Transverse colon (tissue), 4 donors: Measurements from ENCODE around the gene RNF187. TPM values are rescaled to one million over a fixed set of nuclear protein-coding genes. Genes with fewer than 3 reads are reported as not detected.

Experiments used
- DNase-seq: peaks from one replicate; pipeline ENCODE4 v3.0.0-alpha.2; 2019
- H3K27ac ChIP-seq, 4 donors: fragments of 200-600 bp; sonication (generic); 2 replicates each; pipeline ENCODE4 v1.5.1; 2016 to 2018; ENCODE audit warnings: inconsistent platforms in 4 of 4
- H3K27me3 ChIP-seq: fragments of 200-600 bp; sonication (generic); 2 replicates; pipeline ENCODE4 v1.5.1; 2017; ENCODE audit warnings: inconsistent platforms
- H3K36me3 ChIP-seq, 4 donors: fragments of 200-600 bp; sonication (generic); 2 replicates each; pipeline ENCODE4 v1.5.1; 2017 to 2019; ENCODE audit warnings: inconsistent platforms in 4 of 4
- H3K4me1 ChIP-seq, 4 donors: fragments of 200-600 bp; sonication (generic); 2 replicates each; pipeline ENCODE4 v1.5.1; 2017 to 2020; ENCODE audit warnings: inconsistent platforms in 4 of 4
- H3K4me3 ChIP-seq, 4 donors: fragments of 200-600 bp; sonication (generic); 1 replicate in 1 of 4; 2 replicates in 3 of 4; pipeline versions ENCODE4 v1.5.1 to v1.6.1; 2017 to 2019; ENCODE audit warnings: inconsistent platforms in 4 of 4
- H3K9me3 ChIP-seq, 2 donors: fragments of 200-600 bp; sonication (generic); 2 replicates each; pipeline ENCODE4 v1.5.1; 2017 to 2019; ENCODE audit warnings: inconsistent platforms in 2 of 2
- CTCF ChIP-seq, 5 experiments: fragments of 200-600 bp in 3 of 5; fragments of 450-650 bp in 2 of 5; sonication (generic) in 3 of 5; IDR thresholded peaks; 1 replicate in 2 of 5; 2 replicates in 3 of 5; pipeline ENCODE4 v1.5.1; 2016 to 2017; ENCODE audit warnings: antibody characterized with exemption in 5 of 5, inconsistent platforms in 3 of 5, mild to moderate bottlenecking in 2 of 5, moderate library complexity in 1 of 5
- EP300 ChIP-seq: sonication (generic); formaldehyde crosslinking; IDR thresholded peaks from one replicate; pipeline ENCODE4 v1.6.1; 2017; ENCODE audit warnings: antibody characterized with exemption, low read depth
- POLR2A ChIP-seq: fragments of 450-650 bp; IDR thresholded peaks from one replicate; pipeline ENCODE4 v1.6.1; 2016; ENCODE audit warnings: antibody characterized with exemption, mild to moderate bottlenecking, moderate library complexity
- POLR2AphosphoS5 ChIP-seq, 3 donors: sonication (generic); formaldehyde crosslinking; IDR thresholded peaks; one replicate each; pipeline ENCODE4 v1.6.1; 2016; ENCODE audit warnings: antibody characterized with exemption in 3 of 3
- WGBS, 2 donors: methylation state at CpG; one replicate each; pipeline ENCODE4 v1.1.5; 2018; ENCODE audit warnings: low coverage in 1 of 2; 5-methylcytosine and 5-hydroxymethylcytosine counted together
- in situ Hi-C, 4 donors: fragments of 200-750 bp; cut with MboI; loops; one replicate each; pipeline versions ENCODE4 v1.15.0 to v1.15.1; 2017; ENCODE audit warnings: low sequenced_read_pairs in 3 of 4, low pct_ligation_motif_present in 1 of 4, low pct_unique_long_range_greater_than_20kb in 1 of 4
- intact Hi-C: fragments of 100-400 bp; cut with DNase I; formaldehyde crosslinking; loops from one replicate; pipeline ENCODE4 v1.15.1; 2023; ENCODE audit warnings: low total_unique reads
- total RNA-seq, 4 donors: library from RNA; depleted of rRNA; stranded (reverse); fragments of >200 nt; gene quantifications; one replicate each; pipeline ENCODE4 v1.1.0, GENCODE V29; 2016

RNF187 gene
- total RNA-seq, 4 donors from 2014 or later: 13.8 to 110 (median 27.1) TPM

- TF ChIP-seq EP300 (no peak), POLR2A (no peak), CTCF (IDR thresholded peaks at IDR 0.05) (no peak)
- Histone ChIP-seq H3K4me3 (no peak overlapping the region), H3K27ac (no peak overlapping the region), H3K4me1 (no peaks in the 10 kb centered on the region), H3K36me3 (no peaks in the 10 kb centered on the region), H3K9me3 (no peaks in the 10 kb centered on the region), H3K27me3 (peaks cover 18% of the 10 kb centered on the region)
- WGBS, 2 donors: 73% methylated on average over 4 of the region's 4 CpGs; no CpG with 5 or more reads in 1 of the 2 donors
- in situ Hi-C loops: no loop called here
- intact Hi-C loops: no loop called here
- no peak for DNase-seq
Measured at GRCh38 chr1:228541725-228542124, 54.5 kb downstream of the RNF187 start.

GRCh38 chr1:228542376-228542775 lies 55.2 kb downstream of the RNF187 start:
- no peaks in the 10 kb centered on the region for H3K9me3 ChIP-seq
- 77 to 80% methylated on average over 1 to 2 of the region's 2 CpGs for WGBS, 2 donors
- no peak overlapping the region for H3K4me3 ChIP-seq
- no peaks in the 10 kb centered on the region for H3K4me1 ChIP-seq
- DNase-seq: no peak
- no peaks in the 10 kb centered on the region for H3K36me3 ChIP-seq
- in situ Hi-C loops: no loop called here
- TF ChIP-seq CTCF (IDR thresholded peaks at IDR 0.05) (no peak), POLR2A (no peak), EP300 (no peak), POLR2AphosphoS5 (IDR thresholded peaks at IDR 0.05) (no peak)
- H3K27ac ChIP-seq: no peak overlapping the region
- intact Hi-C loops: no loop called here
- H3K27me3 ChIP-seq: peaks cover 18% of the 10 kb centered on the region

- Histone ChIP-seq H3K27me3 (peaks cover 18% of the 10 kb centered on the region), H3K27ac (no peak overlapping the region), H3K4me1 (no peaks in the 10 kb centered on the region), H3K9me3 (no peaks in the 10 kb centered on the region), H3K4me3 (no peak overlapping the region), H3K36me3 (no peaks in the 10 kb centered on the region)
- in situ Hi-C loops: no loop called here
- intact Hi-C loops: no loop called here
- DNase-seq: no peak
- TF ChIP-seq CTCF (IDR thresholded peaks at IDR 0.05): no peak
- TF ChIP-seq POLR2AphosphoS5 (IDR thresholded peaks at IDR 0.05): no peak
- 69 to 80% methylated on average over 1 to 5 of the region's 5 CpGs for WGBS, 2 donors
Measured at GRCh38 chr1:228542981-228543380, 55.8 kb downstream of the RNF187 start.

- intact Hi-C loops: no loop called here
- no peak for TF ChIP-seq CTCF (IDR thresholded peaks at IDR 0.05)
- TF ChIP-seq POLR2A: no peak
- H3K27me3 ChIP-seq: peaks cover 18% of the 10 kb centered on the region
- no peak overlapping the region for H3K4me3 ChIP-seq
- DNase-seq: no peak
- H3K36me3 ChIP-seq: no peaks in the 10 kb centered on the region
- in situ Hi-C loops: no loop called here
- H3K27ac ChIP-seq: no peak overlapping the region
- no peaks in the 10 kb centered on the region for H3K9me3 ChIP-seq
- 92% methylated on average over 3 of the region's 3 CpGs; no CpG with 5 or more reads in 1 of the 2 donors for WGBS, 2 donors
- no peaks in the 10 kb centered on the region for H3K4me1 ChIP-seq
Measured at GRCh38 chr1:228543396-228543795, 56.2 kb downstream of the RNF187 start.
